ENCODE results near the gene TFPI.

DNA sequence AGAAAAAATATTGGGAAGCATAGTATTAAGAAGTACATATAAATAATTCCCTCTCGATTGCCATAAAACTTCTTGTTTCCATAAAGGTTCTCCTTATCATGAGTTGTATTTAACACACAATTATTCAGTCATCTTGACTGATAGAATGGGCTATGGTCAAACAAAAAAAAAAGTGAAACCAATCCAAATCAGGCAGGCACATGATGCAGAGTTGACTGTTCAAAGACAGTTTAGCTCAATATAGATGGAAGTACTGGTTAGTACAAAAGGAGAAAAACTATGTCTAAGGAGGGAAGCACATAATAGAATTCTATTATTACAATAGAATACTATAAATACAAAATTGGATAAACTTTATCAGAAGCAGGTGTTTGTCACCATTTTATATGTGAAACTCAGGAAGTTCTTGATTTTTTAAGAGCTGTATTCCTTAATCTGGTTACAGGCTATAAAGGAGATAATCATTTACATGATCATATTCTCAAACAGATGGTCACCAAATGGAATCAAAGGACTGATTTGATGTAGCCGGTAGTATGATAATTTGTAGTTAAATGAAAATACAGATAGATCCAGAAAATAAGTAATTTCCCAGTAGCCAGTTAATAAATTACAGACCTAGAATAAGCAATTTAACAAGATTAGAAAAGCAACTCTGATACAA lies 88.0 kb downstream of the TFPI start:
- no peak for TF ChIP-seq CEBPB (IDR thresholded peaks at IDR 0.05)
- TF ChIP-seq, protein P1, sequence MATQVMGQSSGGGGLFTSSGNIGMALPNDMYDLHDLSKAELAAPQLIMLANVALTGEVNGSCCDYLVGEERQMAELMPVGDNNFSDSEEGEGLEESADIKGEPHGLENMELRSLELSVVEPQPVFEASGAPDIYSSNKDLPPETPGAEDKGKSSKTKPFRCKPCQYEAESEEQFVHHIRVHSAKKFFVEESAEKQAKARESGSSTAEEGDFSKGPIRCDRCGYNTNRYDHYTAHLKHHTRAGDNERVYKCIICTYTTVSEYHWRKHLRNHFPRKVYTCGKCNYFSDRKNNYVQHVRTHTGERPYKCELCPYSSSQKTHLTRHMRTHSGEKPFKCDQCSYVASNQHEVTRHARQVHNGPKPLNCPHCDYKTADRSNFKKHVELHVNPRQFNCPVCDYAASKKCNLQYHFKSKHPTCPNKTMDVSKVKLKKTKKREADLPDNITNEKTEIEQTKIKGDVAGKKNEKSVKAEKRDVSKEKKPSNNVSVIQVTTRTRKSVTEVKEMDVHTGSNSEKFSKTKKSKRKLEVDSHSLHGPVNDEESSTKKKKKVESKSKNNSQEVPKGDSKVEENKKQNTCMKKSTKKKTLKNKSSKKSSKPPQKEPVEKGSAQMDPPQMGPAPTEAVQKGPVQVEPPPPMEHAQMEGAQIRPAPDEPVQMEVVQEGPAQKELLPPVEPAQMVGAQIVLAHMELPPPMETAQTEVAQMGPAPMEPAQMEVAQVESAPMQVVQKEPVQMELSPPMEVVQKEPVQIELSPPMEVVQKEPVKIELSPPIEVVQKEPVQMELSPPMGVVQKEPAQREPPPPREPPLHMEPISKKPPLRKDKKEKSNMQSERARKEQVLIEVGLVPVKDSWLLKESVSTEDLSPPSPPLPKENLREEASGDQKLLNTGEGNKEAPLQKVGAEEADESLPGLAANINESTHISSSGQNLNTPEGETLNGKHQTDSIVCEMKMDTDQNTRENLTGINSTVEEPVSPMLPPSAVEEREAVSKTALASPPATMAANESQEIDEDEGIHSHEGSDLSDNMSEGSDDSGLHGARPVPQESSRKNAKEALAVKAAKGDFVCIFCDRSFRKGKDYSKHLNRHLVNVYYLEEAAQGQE (IDR thresholded peaks at IDR 0.05; ENCODE audit: low read depth) = no peak
- TF ChIP-seq, protein P2, sequence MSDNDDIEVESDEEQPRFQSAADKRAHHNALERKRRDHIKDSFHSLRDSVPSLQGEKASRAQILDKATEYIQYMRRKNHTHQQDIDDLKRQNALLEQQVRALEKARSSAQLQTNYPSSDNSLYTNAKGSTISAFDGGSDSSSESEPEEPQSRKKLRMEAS (IDR thresholded peaks at IDR 0.05) = no peak
